Activated naive CD4-positive, alpha-beta T cell treated with anti-CD3 and anti-CD28 coated beads, Interleukin-2, amount 10 ng/mL, durations not matched to agents 7 days and 5 days (primary cell): Measurements from ENCODE around the gene ITGA3.

Source experiments
- CTCF ChIA-PET: fragments of 350-600 bp; sonication (Branson Sonifier 250); formaldehyde crosslinking; loops from one replicate; lab custom pipeline; 2021; ENCODE audit warnings: antibody characterized with exemption; lab: Charles Lee
- DNase-seq: peaks from one replicate; pipeline ENCODE4 v3.0.0-alpha.2; 2020
- H3K27ac Mint-ChIP-seq: one replicate; pipeline ENCODE4 v1.8.0; 2021; ENCODE audit warnings: mild to moderate bottlenecking, moderate library complexity, mixed read lengths
- H3K27me3 Mint-ChIP-seq: one replicate; pipeline ENCODE4 v1.8.0; 2021; ENCODE audit warnings: mild to moderate bottlenecking, mixed read lengths
- H3K36me3 Mint-ChIP-seq: one replicate; pipeline ENCODE4 v1.8.0; 2021; ENCODE audit warnings: mixed read lengths
- H3K4me1 Mint-ChIP-seq: one replicate; pipeline ENCODE4 v1.8.0; 2021; ENCODE audit warnings: mixed read lengths
- H3K4me3 Mint-ChIP-seq: one replicate; pipeline ENCODE4 v1.8.0; 2021; ENCODE audit warnings: mild to moderate bottlenecking, moderate library complexity, mixed read lengths
- H3K9me3 Mint-ChIP-seq: one replicate; pipeline ENCODE4 v1.8.0; 2021; ENCODE audit warnings: mixed read lengths

The ITGA3 gene

DNA sequence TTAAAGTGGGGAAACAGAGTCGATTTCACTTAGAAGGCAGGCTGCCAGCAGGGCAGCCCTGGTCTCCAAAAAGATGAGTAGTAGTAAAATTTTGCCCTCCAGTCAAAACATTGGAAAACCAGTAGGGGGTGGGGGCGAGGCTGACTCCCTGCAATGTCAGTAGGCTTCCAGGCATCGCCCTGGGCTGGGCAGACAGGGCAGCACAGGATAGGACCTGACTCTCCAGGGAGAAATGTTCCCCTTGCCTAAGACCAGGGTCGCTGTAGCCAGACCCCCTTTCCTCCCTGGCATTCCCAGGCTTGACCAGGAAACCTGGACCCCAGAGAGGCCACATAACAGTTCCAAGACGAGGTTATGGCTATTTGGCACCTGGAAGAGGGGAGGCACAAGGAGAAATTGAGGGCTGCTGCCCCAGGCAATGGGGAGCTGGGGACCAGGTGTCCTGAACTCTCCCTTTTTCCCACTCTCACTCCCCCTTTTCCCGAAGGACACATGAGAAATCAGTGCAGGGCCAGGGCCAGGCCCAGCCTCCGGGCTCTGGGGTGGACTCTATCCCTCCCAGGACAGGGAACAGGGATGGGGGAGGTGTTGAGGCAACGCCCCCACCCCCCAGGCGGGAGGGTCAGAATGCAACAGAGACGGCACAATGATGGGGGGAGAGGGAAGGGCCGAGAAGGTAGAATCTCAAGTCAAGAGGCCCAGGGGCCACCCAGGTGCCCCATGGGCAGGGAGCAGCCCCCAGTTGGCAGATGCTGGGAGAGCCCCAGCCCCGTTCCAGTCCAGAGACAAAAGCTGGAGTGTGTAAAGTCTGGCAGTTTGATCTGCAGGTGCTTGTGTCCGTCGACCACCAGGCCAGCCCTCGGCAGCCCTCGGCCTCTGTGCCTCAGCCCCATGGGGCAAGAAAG, 78.5 kb downstream of the ITGA3 start:
- CTCF ChIA-PET: interaction anchor here (1.3 kb wide), 1 partner anchor 163 kb away, joined by 4 read pairs; no protein-coding TSS in a partner anchor
- H3K27me3 Mint-ChIP-seq: peaks cover 22% of the 10 kb centered on the region
- peaks cover 50% of the 10 kb centered on the region for H3K36me3 Mint-ChIP-seq
- no peaks in the 10 kb centered on the region for H3K9me3 Mint-ChIP-seq
- H3K4me3 Mint-ChIP-seq: no peak overlapping the region
- no peak for DNase-seq
- H3K4me1 Mint-ChIP-seq: peaks cover 42% of the 10 kb centered on the region
- no peak overlapping the region for H3K27ac Mint-ChIP-seq

DNA sequence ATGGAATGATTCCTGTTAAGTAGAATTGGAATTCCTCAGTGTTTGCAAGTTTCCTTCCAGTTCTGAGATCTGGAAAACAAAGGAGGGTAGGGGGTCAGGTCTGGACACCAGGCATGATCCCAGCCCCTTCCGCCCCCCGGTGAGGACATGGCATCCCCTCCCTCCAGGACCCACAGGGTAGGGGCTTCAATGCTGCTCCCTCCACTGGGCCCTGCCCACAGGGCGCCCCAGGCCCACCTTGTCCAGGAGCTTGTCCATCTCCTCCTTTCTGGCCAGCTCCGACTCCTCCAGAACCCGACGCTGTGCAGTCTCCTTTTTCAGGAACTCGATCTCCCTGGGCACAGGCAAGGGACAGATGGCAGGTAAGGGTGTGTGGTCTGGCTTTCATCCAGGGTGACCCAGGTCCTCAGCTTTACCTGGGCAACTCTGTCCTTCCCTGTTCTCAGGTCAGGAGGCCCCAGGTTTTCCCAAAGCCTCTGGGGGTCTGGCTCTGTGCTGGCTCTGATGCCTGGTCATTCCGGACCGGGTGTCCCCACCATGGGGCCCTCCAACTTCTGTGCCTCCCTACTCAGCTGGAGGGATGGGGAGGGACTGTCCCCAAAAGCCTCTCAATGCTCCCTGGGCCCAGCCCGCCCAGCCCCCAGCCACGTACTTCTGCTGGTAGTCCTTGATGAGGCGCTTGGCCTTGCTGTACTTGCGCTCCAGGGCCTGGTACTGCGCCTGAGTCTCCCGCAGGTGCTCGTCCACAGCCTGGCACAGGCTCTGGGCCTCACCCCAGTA, 79.6 kb downstream of the ITGA3 start:
- peaks cover 49% of the 10 kb centered on the region for H3K4me1 Mint-ChIP-seq
- no peaks in the 10 kb centered on the region for H3K9me3 Mint-ChIP-seq
- no peak overlapping the region for H3K27ac Mint-ChIP-seq
- no peak overlapping the region for H3K4me3 Mint-ChIP-seq
- CTCF ChIA-PET: interaction anchor here (1.0 to 1.6 kb wide), 4 partner anchors 11 to 162 kb away, joined by 4 to 9 read pairs (median 4); no protein-coding TSS in a partner anchor
- H3K27me3 Mint-ChIP-seq: peaks cover 12% of the 10 kb centered on the region
- peaks cover 60% of the 10 kb centered on the region for H3K36me3 Mint-ChIP-seq
- no peak for DNase-seq

GRCh38 chr17:50136096-50136687, 80.3 kb downstream of the ITGA3 start:
- Mint-ChIP-seq H3K4me3 (no peak overlapping the region), H3K27ac (peak overlapping the region; percentile 79), H3K36me3 (peaks cover 67% of the 10 kb centered on the region), H3K27me3 (peaks cover 5% of the 10 kb centered on the region), H3K4me1 (peaks cover 49% of the 10 kb centered on the region), H3K9me3 (no peaks in the 10 kb centered on the region)
- no peak for DNase-seq
- CTCF ChIA-PET: interaction anchor here (1.0 to 1.6 kb wide), 4 partner anchors 10 to 161 kb away, joined by 4 to 9 read pairs (median 4); no protein-coding TSS in a partner anchor

GRCh38 chr17:50137042-50137441, 81.1 kb downstream of the ITGA3 start:
- CTCF ChIA-PET: interaction anchor here (0.6 to 1.6 kb wide), 4 partner anchors 20 to 186 kb away, joined by 3 to 9 read pairs (median 4); no protein-coding TSS in a partner anchor
- no peak overlapping the region for H3K4me3 Mint-ChIP-seq
- no peaks in the 10 kb centered on the region for H3K27me3 Mint-ChIP-seq
- DNase-seq: no peak
- H3K27ac Mint-ChIP-seq: peak overlapping the region; percentile 81
- H3K36me3 Mint-ChIP-seq: peaks cover 74% of the 10 kb centered on the region
- H3K4me1 Mint-ChIP-seq: peaks cover 50% of the 10 kb centered on the region
- no peaks in the 10 kb centered on the region for H3K9me3 Mint-ChIP-seq

GRCh38 chr17:50139185-50139783, 83.4 kb downstream of the ITGA3 start:
- H3K4me1 Mint-ChIP-seq: peaks cover 65% of the 10 kb centered on the region
- H3K27me3 Mint-ChIP-seq: no peaks in the 10 kb centered on the region
- CTCF ChIA-PET: interaction anchor here (0.8 to 4.1 kb wide), 19 partner anchors 9 to 66 kb away, joined by 3 to 36 read pairs (median 6); partner anchors contain the start of genes PPP1R9B, SAMD14 and SGCA
- DNase-seq: no peak
- peak overlapping the region; percentile 93 for H3K27ac Mint-ChIP-seq
- peaks cover 81% of the 10 kb centered on the region for H3K36me3 Mint-ChIP-seq
- no peaks in the 10 kb centered on the region for H3K9me3 Mint-ChIP-seq
- H3K4me3 Mint-ChIP-seq: no peak overlapping the region
